ENCODE data around the gene MTX3.

Gene MTX3

GRCh38 chr5:80008995-80009765 lies 18.1 kb upstream of the MTX3 start:
- Histone ChIP-seq H3K4me3 (ENCODE audit: insufficient read depth in 1 of 2, low read depth in 1 of 2, low read length in 2 of 2) (no peak overlapping the region), H3K4me1 (ENCODE audit: control insufficient read depth, insufficient read depth, low read depth, low read length) (no peaks in the 10 kb centered on the region), H4K8ac (ENCODE audit: low read length) (no peak overlapping the region), H2BK5ac (ENCODE audit: low read depth, low read length, poor library complexity, severe bottlenecking) (no peak overlapping the region), H3K9me3 (ENCODE audit: control insufficient read depth, low read length) (no peaks in the 10 kb centered on the region), H3K27me3 (ENCODE audit: control insufficient read depth in 1 of 2, insufficient read depth in 1 of 2, low read length in 2 of 2) (no peaks in the 10 kb centered on the region), H3K18ac (ENCODE audit: low read depth in 1 of 2, low read length in 2 of 2) (no peak overlapping the region), H2BK120ac (ENCODE audit: low read depth, low read length) (no peak overlapping the region), H2BK15ac (ENCODE audit: low read depth, poor library complexity, severe bottlenecking) (no peak overlapping the region), H3K9ac (ENCODE audit: low read length) (no peak overlapping the region), H2AK5ac (ENCODE audit: low read length, severe bottlenecking) (no peak overlapping the region), H3K4ac (ENCODE audit: low read depth in 1 of 2, low read length in 2 of 2) (no peak overlapping the region), H2BK12ac (ENCODE audit: low read length in 2 of 2) (no peak overlapping the region), H3K36me3 (ENCODE audit: control insufficient read depth in 1 of 2, insufficient read depth in 2 of 2, low read depth in 1 of 2, low read length in 2 of 2) (no peaks in the 10 kb centered on the region), H3K4me2 (ENCODE audit: low read length, poor library complexity, severe bottlenecking) (no peak overlapping the region), H3K14ac (ENCODE audit: low read length in 2 of 2) (no peak overlapping the region), H2AFZ (ENCODE audit: low read depth, low read length) (no peak overlapping the region), H3K27ac (ENCODE audit: low read length, poor library complexity, severe bottlenecking) (no peak overlapping the region), H3K23ac (ENCODE audit: low read length in 2 of 2) (no peak overlapping the region), H3K79me1 (replicated peaks; ENCODE audit: low read length, poor library complexity, severe bottlenecking) (no peaks in the 10 kb centered on the region), H4K91ac (ENCODE audit: low read length) (no peak overlapping the region)
- no peak for DNase-seq
- 85% methylated on average over 3 of the region's 4 CpGs for WGBS

GRCh38 chr5:80002677-80003076 lies 11.6 kb upstream of the MTX3 start:
- Histone ChIP-seq H3K4me1 (ENCODE audit: control insufficient read depth, insufficient read depth, low read depth, low read length) (no peaks in the 10 kb centered on the region), H3K4me3 (ENCODE audit: insufficient read depth in 1 of 2, low read depth in 1 of 2, low read length in 2 of 2) (no peak overlapping the region), H3K79me1 (replicated peaks; ENCODE audit: low read length, poor library complexity, severe bottlenecking) (no peaks in the 10 kb centered on the region), H2AK5ac (ENCODE audit: low read length, severe bottlenecking) (no peak overlapping the region), H3K9ac (ENCODE audit: low read length) (no peak overlapping the region), H3K27ac (ENCODE audit: low read length, poor library complexity, severe bottlenecking) (no peak overlapping the region), H4K91ac (ENCODE audit: low read length) (no peak overlapping the region), H3K4ac (ENCODE audit: low read depth in 1 of 2, low read length in 2 of 2) (no peak overlapping the region), H2BK120ac (ENCODE audit: low read depth, low read length) (no peak overlapping the region), H4K8ac (ENCODE audit: low read length) (no peak overlapping the region), H3K9me3 (ENCODE audit: control insufficient read depth, low read length) (no peaks in the 10 kb centered on the region), H2BK12ac (ENCODE audit: low read length in 2 of 2) (no peak overlapping the region), H3K18ac (ENCODE audit: low read depth in 1 of 2, low read length in 2 of 2) (no peak overlapping the region), H3K27me3 (ENCODE audit: control insufficient read depth in 1 of 2, insufficient read depth in 1 of 2, low read length in 2 of 2) (no peaks in the 10 kb centered on the region), H3K23ac (ENCODE audit: low read length in 2 of 2) (no peak overlapping the region), H2BK5ac (ENCODE audit: low read depth, low read length, poor library complexity, severe bottlenecking) (no peak overlapping the region), H3K14ac (ENCODE audit: low read length in 2 of 2) (no peak overlapping the region), H2BK15ac (ENCODE audit: low read depth, poor library complexity, severe bottlenecking) (no peak overlapping the region), H2AFZ (ENCODE audit: low read depth, low read length) (no peak overlapping the region), H3K36me3 (ENCODE audit: control insufficient read depth in 1 of 2, insufficient read depth in 2 of 2, low read depth in 1 of 2, low read length in 2 of 2) (no peaks in the 10 kb centered on the region), H3K4me2 (ENCODE audit: low read length, poor library complexity, severe bottlenecking) (no peak overlapping the region)
- no CpG with 5 or more reads among the region's 1 CpG for WGBS
- no peak for DNase-seq

- DNase-seq, result no peak
- Histone ChIP-seq H2BK120ac (ENCODE audit: low read depth, low read length) (no peak overlapping the region), H2BK5ac (ENCODE audit: low read depth, low read length, poor library complexity, severe bottlenecking) (no peak overlapping the region), H3K23ac (ENCODE audit: low read length in 2 of 2) (no peak overlapping the region), H4K91ac (ENCODE audit: low read length) (no peak overlapping the region), H3K4ac (ENCODE audit: low read depth in 1 of 2, low read length in 2 of 2) (no peak overlapping the region), H3K4me2 (ENCODE audit: low read length, poor library complexity, severe bottlenecking) (no peak overlapping the region), H3K36me3 (ENCODE audit: control insufficient read depth in 1 of 2, insufficient read depth in 2 of 2, low read depth in 1 of 2, low read length in 2 of 2) (no peaks in the 10 kb centered on the region), H4K8ac (ENCODE audit: low read length) (no peak overlapping the region), H2AFZ (ENCODE audit: low read depth, low read length) (no peak overlapping the region), H2BK15ac (ENCODE audit: low read depth, poor library complexity, severe bottlenecking) (no peak overlapping the region), H3K9me3 (ENCODE audit: control insufficient read depth, low read length) (no peaks in the 10 kb centered on the region), H3K27me3 (ENCODE audit: control insufficient read depth in 1 of 2, insufficient read depth in 1 of 2, low read length in 2 of 2) (no peaks in the 10 kb centered on the region), H3K27ac (ENCODE audit: low read length, poor library complexity, severe bottlenecking) (no peak overlapping the region), H3K4me3 (ENCODE audit: insufficient read depth in 1 of 2, low read depth in 1 of 2, low read length in 2 of 2) (no peak overlapping the region), H3K18ac (ENCODE audit: low read depth in 1 of 2, low read length in 2 of 2) (no peak overlapping the region), H3K4me1 (ENCODE audit: control insufficient read depth, insufficient read depth, low read depth, low read length) (no peaks in the 10 kb centered on the region), H3K9ac (ENCODE audit: low read length) (no peak overlapping the region), H3K79me1 (replicated peaks; ENCODE audit: low read length, poor library complexity, severe bottlenecking) (no peaks in the 10 kb centered on the region), H2AK5ac (ENCODE audit: low read length, severe bottlenecking) (no peak overlapping the region), H2BK12ac (ENCODE audit: low read length in 2 of 2) (no peak overlapping the region), H3K14ac (ENCODE audit: low read length in 2 of 2) (no peak overlapping the region)
- WGBS, result 100% methylated on average over 1 of the region's 1 CpG
These were observed 8.7 kb upstream of the MTX3 start for GRCh38 chr5:79999722-80000121.

GRCh38 chr5:79992891-79993657 lies 2.0 kb upstream of the MTX3 start:
- Histone ChIP-seq H3K4me2 (ENCODE audit: low read length, poor library complexity, severe bottlenecking) (no peak overlapping the region), H3K9ac (ENCODE audit: low read length) (no peak overlapping the region), H3K14ac (ENCODE audit: low read length in 2 of 2) (no peak overlapping the region), H3K4me3 (ENCODE audit: insufficient read depth in 1 of 2, low read depth in 1 of 2, low read length in 2 of 2) (no peak overlapping the region), H3K4ac (ENCODE audit: low read depth in 1 of 2, low read length in 2 of 2) (no peak overlapping the region), H3K27ac (ENCODE audit: low read length, poor library complexity, severe bottlenecking) (no peak overlapping the region), H3K18ac (ENCODE audit: low read depth in 1 of 2, low read length in 2 of 2) (no peak overlapping the region), H2BK12ac (ENCODE audit: low read length in 2 of 2) (no peak overlapping the region), H2BK15ac (ENCODE audit: low read depth, poor library complexity, severe bottlenecking) (no peak overlapping the region), H4K8ac (ENCODE audit: low read length) (no peak overlapping the region), H3K36me3 (ENCODE audit: control insufficient read depth in 1 of 2, insufficient read depth in 2 of 2, low read depth in 1 of 2, low read length in 2 of 2) (peaks cover 0 to 9% of the 10 kb centered on the region in 2 experiments), H2AK5ac (ENCODE audit: low read length, severe bottlenecking) (no peak overlapping the region), H2BK5ac (ENCODE audit: low read depth, low read length, poor library complexity, severe bottlenecking) (no peak overlapping the region), H3K9me3 (ENCODE audit: control insufficient read depth, low read length) (no peaks in the 10 kb centered on the region), H2AFZ (ENCODE audit: low read depth, low read length) (no peak overlapping the region), H3K23ac (ENCODE audit: low read length in 2 of 2) (no peak overlapping the region), H3K4me1 (ENCODE audit: control insufficient read depth, insufficient read depth, low read depth, low read length) (peaks cover 1% of the 10 kb centered on the region), H2BK120ac (ENCODE audit: low read depth, low read length) (no peak overlapping the region), H4K91ac (ENCODE audit: low read length) (no peak overlapping the region), H3K79me1 (replicated peaks; ENCODE audit: low read length, poor library complexity, severe bottlenecking) (peaks cover 11% of the 10 kb centered on the region), H3K27me3 (ENCODE audit: control insufficient read depth in 1 of 2, insufficient read depth in 1 of 2, low read length in 2 of 2) (no peaks in the 10 kb centered on the region)
- no CpG with 5 or more reads among the region's 2 CpGs for WGBS
- no peak for DNase-seq

All from mesenchymal stem cell (in vitro differentiated cells and primary cell).